GM12878 (cell line): ENCODE measurements around the gene MYO3B. TPM values are rescaled to one million over a fixed set of nuclear protein-coding genes. Genes with fewer than 3 reads are reported as not detected.
"Not testable (repeated sequence)": the region's sequence is repeated elsewhere in the genome, so short reads cannot be mapped to it uniquely, and the experiment has no call there.

Experiments
- ATAC-seq: fragments of 200-7000 bp; cut with Tn5 transposase; 3 replicates; pipeline ENCODE4 v1.9.1; 2020; ENCODE audit warnings: mild to moderate bottlenecking, moderate library complexity
- BruUV-seq: library from RNA; stranded (reverse); fragments of 400-500 nt; replicated peaks from 2 replicates; lab custom pipeline; 2021; lab: Mats Ljungman, UMichigan
- CTCF ChIA-PET: fragments of 300-600 bp; sonication (Branson Sonifier 250); formaldehyde crosslinking; extraction: SDS; loops from one replicate; lab custom pipeline; 2021; ENCODE audit warnings: inconsistent platforms; lab: Yijun Ruan, JAX
- POLR2A ChIA-PET: fragments of 350-600 bp; formaldehyde crosslinking; extraction: SDS; loops from one replicate; lab custom pipeline; 2021; ENCODE audit warnings: inconsistent platforms; lab: Charles Lee
- RAD21 ChIA-PET: fragments of 300-600 bp; sonication (Branson Sonifier 250); formaldehyde crosslinking; loops from one replicate; lab custom pipeline; 2023; ENCODE audit warnings: antibody characterized with exemption; ENCODE audit not compliant: unreplicated experiment; lab: Charles Lee
- SMC1A ChIA-PET: fragments of 300-600 bp; sonication (Branson Sonifier 250); formaldehyde crosslinking; loops from one replicate; lab custom pipeline; 2023; ENCODE audit not compliant: unreplicated experiment, uncharacterized antibody; lab: Charles Lee
- DNase-seq: peaks from one replicate; pipeline ENCODE4 v3.0.0-alpha.2; 2011; ENCODE audit warnings: low read depth, low spot score
- FAIRE-seq: peaks from 3 replicates; lab custom pipeline; 2011; peaks lifted over from hg19 to GRCh38; lab: Jason Lieb, UNC
- H2AFZ ChIP-seq: 2 replicates; pipeline ENCODE4 v1.6.0; 2011; ENCODE audit warnings: low read depth, low read length, control low read depth; ENCODE audit not compliant: control insufficient read depth
- H3K27ac ChIP-seq: 2 replicates; pipeline ENCODE4 v1.5.1; 2011; ENCODE audit warnings: control low read depth; ENCODE audit not compliant: control insufficient read depth, insufficient read depth
- H3K27me3 ChIP-seq, 2 experiments: replicated peaks in 1 of 2; 2 replicates each; pipeline versions ENCODE4 v1.6.0 to v1.6.1; 2011; ENCODE audit warnings: low read length in 1 of 2; ENCODE audit not compliant: control insufficient read depth in 2 of 2, insufficient read depth in 2 of 2
- H3K36me3 ChIP-seq, 2 experiments: 2 replicates each; pipeline ENCODE4 v1.5.1; 2011; ENCODE audit warnings: low read length in 1 of 2; ENCODE audit not compliant: control insufficient read depth in 2 of 2, insufficient read depth in 2 of 2
- H3K4me1 ChIP-seq: 2 replicates; pipeline ENCODE4 v1.6.1; 2011; ENCODE audit warnings: mild to moderate bottlenecking, low read length, moderate library complexity, mixed read lengths; ENCODE audit not compliant: control insufficient read depth, insufficient read depth
- H3K4me2 ChIP-seq: 2 replicates; pipeline ENCODE4 v1.6.0; 2011; ENCODE audit warnings: control low read depth; ENCODE audit not compliant: control insufficient read depth, insufficient read depth
- H3K4me3 ChIP-seq: fragments of 200-600 bp; sonication (generic); 2 replicates; pipeline ENCODE4 v1.5.1; 2016
- H3K79me2 ChIP-seq: 2 replicates; pipeline ENCODE4 v1.6.0; 2011; ENCODE audit warnings: low read length; ENCODE audit not compliant: control insufficient read depth, insufficient read depth
- H3K9ac ChIP-seq: 2 replicates; pipeline ENCODE4 v1.8.0; 2011; ENCODE audit warnings: low read length, control low read depth, mixed read lengths; ENCODE audit not compliant: control insufficient read depth, insufficient read depth
- H3K9me3 ChIP-seq: replicated peaks from 3 replicates; pipeline ENCODE4 v1.5.1; 2011; ENCODE audit warnings: mild to moderate bottlenecking, low read length; ENCODE audit not compliant: control insufficient read depth, insufficient read depth
- H4K20me1 ChIP-seq: 2 replicates; pipeline ENCODE4 v1.6.0; 2011; ENCODE audit not compliant: control insufficient read depth, insufficient read depth
- BACH1 ChIP-seq: fragments of 450-650 bp; IDR thresholded peaks from 2 replicates; pipeline ENCODE4 v1.6.1; 2017; ENCODE audit warnings: mild to moderate bottlenecking, borderline replicate concordance
- EED ChIP-seq: sonication (generic); IDR thresholded peaks from 2 replicates; pipeline ENCODE4 v1.6.1; 2016; ENCODE audit warnings: antibody characterized with exemption, low read depth
- IKZF1 ChIP-seq: fragments of 450-650 bp; conservative IDR thresholded peaks from 2 replicates; pipeline ENCODE4 v1.6.1; 2017; ENCODE audit warnings: antibody characterized with exemption, mild to moderate bottlenecking
- IKZF2 ChIP-seq, 2 experiments: fragments of 450-650 bp; IDR thresholded peaks; 2 replicates each; pipeline ENCODE4 v1.6.1; 2017; ENCODE audit warnings: mild to moderate bottlenecking in 2 of 2, moderate library complexity in 2 of 2
- JUNB ChIP-seq: IDR thresholded peaks from 2 replicates; pipeline ENCODE4 v1.6.1; 2016; ENCODE audit warnings: antibody characterized with exemption, mild to moderate bottlenecking
- MTA2 ChIP-seq: fragments of 450-650 bp; IDR thresholded peaks from 2 replicates; pipeline ENCODE4 v1.6.1; 2016; ENCODE audit warnings: low read depth, mild to moderate bottlenecking, moderate library complexity
- RELB ChIP-seq: fragments of 450-650 bp; IDR thresholded peaks from 2 replicates; pipeline ENCODE4 v1.6.1; 2017; ENCODE audit warnings: low read depth, mild to moderate bottlenecking, moderate library complexity
- RUNX3 ChIP-seq: IDR thresholded peaks from 2 replicates; pipeline ENCODE4 v1.6.1; 2012; ENCODE audit warnings: low read length, inconsistent platforms
- SPI1 ChIP-seq: IDR thresholded peaks from 2 replicates; pipeline ENCODE4 v1.6.1; 2011; ENCODE audit warnings: low read depth, mild to moderate bottlenecking, low read length, moderate library complexity, borderline replicate concordance; ENCODE audit not compliant: insufficient read depth
- WGBS: methylation state at CpG from one replicate; pipeline ENCODE4 v1.1.6; 2016; ENCODE audit warnings: low lambda C conversion rate; ENCODE audit not compliant: insufficient replicate concordance, insufficient coverage; ENCODE audit errors: missing lambda C conversion rate; 5-methylcytosine and 5-hydroxymethylcytosine counted together
- in situ Hi-C: fragments of 300-500 bp; cut with MboI; formaldehyde crosslinking; loops from 9 replicates; pipeline ENCODE4 v1.14.3; 2018; ENCODE audit warnings: mixed read lengths
- intact Hi-C: fragments of 100-400 bp; cut with micrococcal nuclease; formaldehyde crosslinking; loops from one replicate; pipeline ENCODE4 v1.14.2; 2022; ENCODE audit not compliant: unreplicated experiment
- polyA plus RNA-seq, 11 experiments: library from polyadenylated mRNA; depleted of rRNA in 4 of 11; unstranded in 6 of 11; stranded (reverse) in 5 of 11; fragments of >200 nt; fragmentation: Nextera tagmentation in 4 of 11; fragmentation: Illumina TruSeq in 1 of 11; extraction: Ambion mirVana in 4 of 11; extraction: Trizol in 1 of 11; gene quantifications; 1 replicate in 1 of 11; 2 replicates in 10 of 11; pipeline versions ENCODE4 v1.2.1 to v1.2.3, GENCODE V29; 2011 to 2016; ENCODE audit warnings: inconsistent platforms in 2 of 11, missing spikeins in 2 of 11, low read depth in 1 of 11
- total RNA-seq, 4 experiments: library from RNA; depleted of rRNA in 3 of 4; stranded (reverse); fragments of >200 nt in 3 of 4; fragmentation: Illumina TruSeq in 1 of 4; extraction: Trizol in 1 of 4; gene quantifications; 2 replicates each; pipeline versions ENCODE4 v1.2.1 to v1.2.3, GENCODE V29; 2013 to 2021

Gene MYO3B
- total and polyA plus RNA-seq, 10 of the 15 experiments (the other 5 are each of a cell fraction or from before 2014, with no cell fraction given) = 1.1 to 7.1 (median 2.1) TPM

DNA sequence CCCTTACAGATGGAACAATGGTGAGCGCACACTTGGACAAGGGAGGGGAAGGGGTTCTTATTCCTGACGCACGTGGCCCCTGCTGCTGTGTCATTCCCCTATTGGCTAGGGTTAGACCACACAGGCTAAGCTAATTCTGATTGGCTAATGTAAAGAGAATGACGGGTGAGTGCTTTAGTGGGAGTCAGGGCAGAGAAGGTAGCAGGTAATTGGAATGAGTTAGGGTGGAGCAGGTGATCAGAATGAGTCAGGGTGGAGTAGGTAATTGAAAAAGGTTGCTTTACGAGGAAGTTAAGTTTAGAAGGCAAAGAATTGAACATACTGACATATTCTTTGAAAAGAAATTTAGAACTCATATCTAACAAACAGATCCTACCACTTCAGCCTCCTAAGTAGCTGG, 256.4 kb downstream of the MYO3B start:
- FAIRE-seq, H3K4me3 ChIP-seq, H4K20me1 ChIP-seq, intact Hi-C loops, H3K4me2 ChIP-seq, in situ Hi-C loops, H3K27me3 ChIP-seq, ATAC-seq, DNase-seq, H3K4me1 ChIP-seq, H3K79me2 ChIP-seq, H3K27ac ChIP-seq, BruUV-seq, H2AFZ ChIP-seq, H3K36me3 ChIP-seq, H3K9ac ChIP-seq, H3K9me3 ChIP-seq: not testable (repeated sequence)
- ChIA-PET POLR2A (interaction anchor here (0.6 kb wide), 1 partner anchor 11 kb away, joined by 6 read pairs; no protein-coding TSS in a partner anchor), CTCF (interaction anchor here (1.0 to 2.4 kb wide), 7 partner anchors 9 to 381 kb away, joined by 3 to 11 read pairs (median 4); partner anchors contain the start of gene GAD1), RAD21 (interaction anchor here (1.0 to 1.5 kb wide), 3 partner anchors 25 to 99 kb away, joined by 3 to 6 read pairs (median 3); no protein-coding TSS in a partner anchor), SMC1A (interaction anchor here (0.6 to 3.4 kb wide), 14 partner anchors 10 to 1434 kb away, joined by 3 to 19 read pairs (median 4); no protein-coding TSS in a partner anchor)
- WGBS = 44% methylated on average over 5 of the region's 5 CpGs

- H2AFZ ChIP-seq = no peak overlapping the region
- POLR2A ChIA-PET = no interaction called here
- WGBS = 16% methylated on average over 6 of the region's 6 CpGs
- no peaks in the 10 kb centered on the region for H4K20me1 ChIP-seq
- peak; percentile 94 for ATAC-seq
- no peaks in the 10 kb centered on the region for H3K27me3 ChIP-seq
- peak; percentile 76 for TF ChIP-seq IKZF1
- 0 out of 2 replicates have a peak, but pooled peaks have one; percentile 50 for TF ChIP-seq EED
- TF ChIP-seq IKZF2 (IDR thresholded peaks at IDR 0.05) = peak; percentile 77 to 85
- TF ChIP-seq RUNX3 = peak; percentile 84
- no peak for TF ChIP-seq JUNB
- TF ChIP-seq MTA2 = peak; percentile 57; the same call in 1 of the 2 replicates
- TF ChIP-seq SPI1 = peak; percentile 35; the same call in 1 of the 2 replicates
- TF ChIP-seq BACH1 = no peak
- peak; percentile 58; the same call in 1 of the 2 replicates for TF ChIP-seq RELB
- TF ChIP-seq, all 136 proteins: peak for 7
- in situ Hi-C loops = no loop called here
- Histone ChIP-seq H3K79me2 (no peaks in the 10 kb centered on the region), H3K4me2 (peak overlapping the region; percentile 27; the same call in 1 of the 2 replicates), H3K4me1 (peaks cover 6% of the 10 kb centered on the region; the same call in 1 of the 2 replicates), H3K9me3 (no peaks in the 10 kb centered on the region), H3K27ac (no peak overlapping the region), H3K4me3 (no peak overlapping the region), H3K9ac (no peak overlapping the region), H3K36me3 (no peaks in the 10 kb centered on the region)
- no peak for FAIRE-seq
- intact Hi-C loops = no loop called here
- CTCF ChIA-PET = interaction anchor here (0.6 to 2.4 kb wide), 9 partner anchors 9 to 380 kb away, joined by 3 to 11 read pairs (median 4); partner anchors contain the start of gene GAD1
- BruUV-seq = no TSS peak
- SMC1A ChIA-PET = interaction anchor here (0.6 to 3.4 kb wide), 18 partner anchors 11 to 1433 kb away, joined by 3 to 19 read pairs (median 4); no protein-coding TSS in a partner anchor
- RAD21 ChIA-PET = interaction anchor here (0.5 to 1.5 kb wide), 5 partner anchors 26 to 313 kb away, joined by 3 to 8 read pairs (median 4); no protein-coding TSS in a partner anchor
- peak; percentile 51 for DNase-seq
Measured at GRCh38 chr2:170434900-170435621, 257.1 kb downstream of the MYO3B start.
